Raji (cell line): Measurements from ENCODE around the gene TNS1.

Experiments
- POLR2A ChIP-seq: IDR thresholded peaks from 2 replicates; pipeline ENCODE4 v1.6.1; 2011; ENCODE audit warnings: low read depth, low read length, control low read depth; ENCODE audit not compliant: insufficient read depth

Gene TNS1

DNA sequence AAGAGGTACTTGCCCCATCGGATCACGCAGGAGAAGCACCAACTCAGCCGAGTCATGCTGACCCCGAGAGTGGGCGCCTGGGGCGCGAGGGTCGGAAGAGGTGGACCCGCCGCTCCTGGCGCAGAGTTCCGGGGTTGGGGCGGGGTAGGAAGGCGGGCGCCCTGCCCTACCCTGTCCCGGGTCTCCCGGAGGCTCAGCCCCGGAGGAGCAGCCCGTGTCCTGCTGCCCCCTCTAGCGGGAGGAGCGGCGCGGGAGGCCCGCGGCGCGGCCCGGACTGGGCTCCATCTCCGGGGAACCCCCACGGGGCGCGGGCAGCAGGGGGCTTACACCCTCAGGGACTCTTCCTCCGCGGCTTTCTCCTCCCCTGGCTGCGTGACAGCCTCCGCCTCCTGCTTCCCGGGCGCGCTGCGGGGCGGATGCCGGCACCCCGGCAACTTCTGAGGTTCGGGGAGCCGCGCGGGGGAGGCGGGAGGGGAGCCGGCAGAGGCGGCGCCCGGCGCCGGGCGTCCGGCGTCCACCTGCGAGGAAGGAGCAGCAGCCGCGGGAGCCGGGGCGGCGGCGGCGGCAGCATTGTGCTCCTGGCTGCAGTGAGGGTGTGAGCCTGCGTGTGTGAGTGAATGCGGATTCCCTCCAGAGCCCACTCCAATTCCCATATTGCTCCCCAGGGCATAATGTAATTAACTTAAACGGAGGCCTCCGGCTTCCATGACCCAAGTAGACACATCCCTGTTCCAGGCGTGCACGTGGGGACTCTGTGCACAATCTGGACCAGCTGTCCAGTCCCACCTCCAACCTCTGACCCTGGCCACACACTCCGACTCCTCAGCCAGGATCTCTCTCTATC, 7.6 kb upstream of the TNS1 start:
- TF ChIP-seq POLR2A: no peak

DNA sequence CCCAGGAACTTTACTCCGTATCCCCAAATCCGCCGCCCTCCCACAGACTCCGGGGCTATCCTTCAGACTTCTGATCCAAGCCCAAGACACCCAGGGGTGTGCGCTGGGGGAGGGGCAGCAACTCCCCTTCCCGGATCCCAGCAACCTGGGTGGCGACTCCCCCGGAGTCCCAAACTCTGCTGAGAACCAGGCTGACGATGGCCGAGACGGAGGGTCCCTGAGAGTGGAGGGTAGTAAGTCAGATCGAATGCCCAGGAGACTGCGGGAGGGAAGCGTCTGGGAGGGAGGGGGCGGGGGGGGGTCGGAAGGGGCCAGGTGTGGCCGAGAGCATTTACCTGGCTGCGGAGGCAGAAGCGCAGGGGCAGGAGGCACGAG, 7.0 kb upstream of the TNS1 start:
- no peak for TF ChIP-seq POLR2A

DNA sequence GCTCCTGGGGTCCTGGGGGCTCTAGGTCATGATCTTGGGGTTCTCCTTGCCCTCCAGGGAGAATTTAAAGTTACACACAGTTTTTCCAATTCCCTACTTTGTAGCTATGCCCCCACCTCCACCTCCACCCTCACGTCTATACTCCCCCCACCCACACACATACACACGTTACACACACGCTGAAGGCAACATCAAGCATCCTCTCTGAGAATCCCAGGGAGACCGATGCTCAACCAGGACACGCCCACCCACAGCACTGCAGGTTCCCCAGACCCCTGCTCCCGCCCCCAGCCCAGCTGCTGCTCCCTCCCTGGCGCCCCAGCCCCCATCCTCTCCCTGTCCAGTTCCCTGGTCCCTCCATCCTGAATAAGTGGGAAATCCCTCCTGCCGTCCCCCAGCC, 6.4 kb upstream of the TNS1 start:
- no peak for TF ChIP-seq POLR2A

DNA sequence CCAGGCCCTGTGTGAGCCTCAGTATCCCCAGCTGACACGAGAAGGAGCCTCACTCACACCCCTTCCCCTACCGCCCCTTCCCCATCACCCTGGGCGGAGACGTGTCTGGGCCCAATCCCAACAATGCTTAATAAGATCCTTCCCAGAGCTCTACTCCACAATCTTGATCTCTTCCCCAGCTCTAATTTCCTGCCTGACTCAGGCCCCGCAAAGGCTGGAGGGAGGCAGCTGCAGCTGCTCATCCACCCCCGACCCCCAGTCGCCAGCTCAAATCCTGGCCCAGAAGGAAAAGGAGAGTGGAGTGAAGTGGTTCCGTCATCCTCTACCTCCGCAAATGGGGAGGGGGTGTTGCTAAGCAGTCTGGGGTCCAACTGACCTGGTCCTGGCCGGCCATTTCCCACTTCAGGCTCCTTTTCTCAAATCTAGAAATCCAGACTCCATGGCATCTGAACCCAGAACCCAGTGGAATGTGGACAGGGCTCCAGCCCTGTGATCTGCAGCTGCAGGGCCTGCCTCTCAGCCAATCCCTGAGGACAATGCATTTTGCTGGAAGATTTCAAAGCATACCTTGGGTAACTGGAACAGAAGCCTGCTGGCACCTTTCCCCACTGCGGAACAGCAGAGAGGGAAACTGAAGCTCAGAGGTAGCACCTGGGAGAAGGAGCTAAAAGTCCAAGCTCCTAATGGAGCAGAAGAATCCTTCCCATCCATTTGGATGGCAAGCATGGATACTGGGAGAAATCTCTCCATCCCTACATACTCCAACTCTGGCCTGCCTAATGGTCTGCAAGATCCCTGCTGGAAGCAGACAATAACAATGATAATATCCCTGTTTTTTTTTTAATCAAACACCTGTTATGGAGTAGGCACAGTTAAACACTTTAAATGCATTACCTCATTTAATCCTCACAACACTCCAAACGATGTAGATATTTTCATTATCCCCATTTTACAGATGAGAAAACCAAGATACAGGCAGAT, 5.6 kb upstream of the TNS1 start:
- TF ChIP-seq POLR2A: no peak

GRCh38 chr2:218006741-218007140, 3.9 kb upstream of the TNS1 start:
- TF ChIP-seq POLR2A: no peak

DNA sequence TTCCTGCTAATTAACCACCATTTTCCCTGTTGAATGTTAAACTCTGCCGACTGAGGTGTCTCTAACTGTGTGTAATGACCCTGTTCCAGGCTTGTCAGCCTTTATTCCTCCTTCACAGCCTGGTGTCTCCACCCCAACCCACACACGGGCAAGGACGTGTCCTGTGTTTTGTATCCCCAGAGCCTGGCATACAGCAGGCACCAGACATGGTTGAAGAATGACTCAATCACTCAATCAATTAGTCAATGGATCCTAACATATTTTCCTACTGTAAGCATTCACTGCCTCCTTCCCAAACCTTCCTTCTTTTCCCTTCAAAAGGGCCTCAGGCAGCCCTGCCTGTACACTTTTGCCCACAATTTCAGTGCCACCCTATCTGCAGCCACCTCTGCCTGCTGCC, 2.7 kb upstream of the TNS1 start:
- TF ChIP-seq POLR2A: no peak

- TF ChIP-seq POLR2A: no peak
Measured at GRCh38 chr2:218005028-218005427, 2.2 kb upstream of the TNS1 start.

DNA sequence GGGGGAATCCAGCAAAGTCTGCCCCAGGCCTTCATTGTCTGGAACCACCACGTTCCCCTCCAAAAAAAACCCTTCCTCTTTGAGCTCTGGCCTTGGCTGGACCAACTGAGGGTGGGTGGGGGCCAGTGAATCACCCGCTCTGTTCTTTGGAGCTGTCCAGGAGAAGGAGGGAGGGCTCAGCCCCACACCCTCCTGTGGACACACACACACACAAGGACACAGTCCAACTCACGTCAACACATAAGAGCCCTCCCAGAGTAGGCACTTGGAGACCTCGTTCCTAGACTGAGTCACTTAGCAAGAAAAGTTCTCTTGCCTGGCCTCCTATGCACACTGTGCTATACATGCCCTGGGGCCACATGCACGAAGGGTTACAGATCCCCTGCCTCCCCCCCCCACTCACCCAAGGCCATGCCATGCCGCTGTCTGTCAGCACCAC, 1.2 kb upstream of the TNS1 start:
- TF ChIP-seq POLR2A: no peak

GRCh38 chr2:218003281-218003944, 618 bp upstream of the TNS1 start:
- TF ChIP-seq POLR2A: no peak

GRCh38 chr2:218002143-218002844, 501 bp downstream of the TNS1 start:
- TF ChIP-seq POLR2A: no peak

GRCh38 chr2:218001629-218002028, 1.2 kb downstream of the TNS1 start:
- no peak for TF ChIP-seq POLR2A

DNA sequence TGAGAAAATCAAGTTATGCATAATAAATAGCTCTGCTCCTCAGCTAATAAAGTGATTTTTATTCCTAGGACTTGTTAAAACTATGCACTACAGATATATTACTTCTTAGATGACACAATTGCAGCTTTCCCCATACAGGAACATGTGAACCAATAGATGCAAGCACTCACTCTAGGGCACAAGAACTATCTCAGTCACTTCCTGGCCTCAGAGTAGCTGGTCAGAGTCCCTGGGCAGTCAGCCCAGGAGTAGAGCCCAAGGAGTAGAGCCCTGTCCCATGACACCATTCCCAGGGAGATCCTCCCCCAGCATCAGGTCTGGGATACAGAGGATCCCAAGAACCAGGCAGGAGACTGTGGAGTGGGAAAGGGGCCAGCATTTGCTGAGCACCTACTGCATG, 2.7 kb downstream of the TNS1 start:
- TF ChIP-seq POLR2A: no peak

DNA sequence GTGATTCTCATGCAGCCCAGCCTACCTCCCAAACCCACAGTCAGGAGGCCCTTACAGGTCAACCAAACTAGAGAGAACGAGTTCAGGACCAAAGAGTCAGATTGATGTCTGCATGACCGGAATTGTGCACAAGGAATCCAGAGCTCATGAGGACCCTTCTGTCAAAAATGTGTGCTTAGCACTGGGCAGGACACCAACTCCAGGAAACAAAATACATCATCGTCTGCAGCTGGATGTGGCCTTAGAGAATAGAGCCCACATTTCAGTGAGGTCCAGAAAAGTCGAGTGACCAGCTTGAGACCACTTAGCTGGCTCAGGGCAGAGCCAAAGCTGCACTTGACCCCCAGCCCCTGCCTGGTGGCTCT, 3.2 kb downstream of the TNS1 start:
- no peak for TF ChIP-seq POLR2A

- TF ChIP-seq POLR2A: no peak
Measured at GRCh38 chr2:217998926-217999594, 3.7 kb downstream of the TNS1 start.
